ENCODE results near the gene NF2.

NF2 gene

GRCh38 chr22:29691636-29692326 is 88.3 kb downstream of the NF2 start:
- no peak for DNase-seq

GRCh38 chr22:29692327-29692640 is 88.9 kb downstream of the NF2 start:
- DNase-seq, result no peak
- Histone ChIP-seq H3K9me3 (ENCODE audit: severe bottlenecking) (no peaks in the 10 kb centered on the region), H3K27me3 (ENCODE audit: insufficient read depth, low read depth, severe bottlenecking) (no peaks in the 10 kb centered on the region), H3K27ac (no peak overlapping the region), H3K36me3 (peaks cover 16% of the 10 kb centered on the region), H3K4me3 (ENCODE audit: low read depth, low read length) (no peak overlapping the region)
- no peak for TF ChIP-seq CTCF (IDR thresholded peaks at IDR 0.05; ENCODE audit: low read depth, low read length)

More at GRCh38 chr22:29691636-29692326, 88.3 kb downstream of the NF2 start:
- Histone ChIP-seq H3K9me3 (ENCODE audit: severe bottlenecking) (no peaks in the 10 kb centered on the region), H3K4me3 (ENCODE audit: low read depth, low read length) (no peak overlapping the region), H3K36me3 (peaks cover 16% of the 10 kb centered on the region), H3K27me3 (ENCODE audit: insufficient read depth, low read depth, severe bottlenecking) (no peaks in the 10 kb centered on the region), H3K27ac (no peak overlapping the region)
- TF ChIP-seq CTCF (IDR thresholded peaks at IDR 0.05; ENCODE audit: low read depth, low read length), result no peak

- no peak for TF ChIP-seq CTCF (IDR thresholded peaks at IDR 0.05; ENCODE audit: low read depth, low read length)
- no peak for DNase-seq
- Histone ChIP-seq H3K4me3 (ENCODE audit: low read depth, low read length) (no peak overlapping the region), H3K36me3 (peaks cover 16% of the 10 kb centered on the region), H3K9me3 (ENCODE audit: severe bottlenecking) (no peaks in the 10 kb centered on the region), H3K27ac (no peak overlapping the region), H3K27me3 (ENCODE audit: insufficient read depth, low read depth, severe bottlenecking) (no peaks in the 10 kb centered on the region)
Observed at GRCh38 chr22:29693161-29693560, 89.7 kb downstream of the NF2 start.

- Histone ChIP-seq H3K4me3 (ENCODE audit: low read depth, low read length) (no peak overlapping the region), H3K27me3 (ENCODE audit: insufficient read depth, low read depth, severe bottlenecking) (no peaks in the 10 kb centered on the region), H3K9me3 (ENCODE audit: severe bottlenecking) (no peaks in the 10 kb centered on the region), H3K36me3 (peaks cover 16% of the 10 kb centered on the region), H3K27ac (no peak overlapping the region)
- no peak for DNase-seq
- TF ChIP-seq CTCF (IDR thresholded peaks at IDR 0.05; ENCODE audit: low read depth, low read length), result no peak
Observed at GRCh38 chr22:29693671-29694070, 90.2 kb downstream of the NF2 start.

- Histone ChIP-seq H3K9me3 (ENCODE audit: severe bottlenecking) (no peaks in the 10 kb centered on the region), H3K27ac (no peak overlapping the region), H3K4me3 (ENCODE audit: low read depth, low read length) (no peak overlapping the region), H3K27me3 (ENCODE audit: insufficient read depth, low read depth, severe bottlenecking) (no peaks in the 10 kb centered on the region), H3K36me3 (peaks cover 16% of the 10 kb centered on the region)
- no peak for DNase-seq
- no peak for TF ChIP-seq CTCF (IDR thresholded peaks at IDR 0.05; ENCODE audit: low read depth, low read length)
Observed at GRCh38 chr22:29695129-29695926, 91.9 kb downstream of the NF2 start.

All from WERI-Rb-1 (cell line).